ENCODE measurements around the gene PROM2. TPM values are rescaled to one million over a fixed set of nuclear protein-coding genes. Genes with fewer than 3 reads are reported as not detected.

PROM2 gene
- total and polyA plus RNA-seq, 5 experiments from 2014 or later: 0.88 to 0.91 TPM; not detected in 3

- no peak for DNase-seq
- Mint-ChIP-seq H3K36me3 (no peaks in the 10 kb centered on the region), H3K4me1 (no peaks in the 10 kb centered on the region), H3K9me3 (no peaks in the 10 kb centered on the region), H3K27me3 (peaks cover 0 to 2% (median 0%) of the 10 kb centered on the region in 5 donors), H3K4me3 (no peak overlapping the region), H3K27ac (no peak overlapping the region)
- ATAC-seq: no peak
- POLR2A ChIA-PET: no interaction called here
Measured at GRCh38 chr2:95326433-95327140, 52.3 kb downstream of the PROM2 start.

GRCh38 chr2:95327861-95328260, 53.6 kb downstream of the PROM2 start:
- H3K27ac Mint-ChIP-seq: no peak overlapping the region
- H3K36me3 Mint-ChIP-seq: no peaks in the 10 kb centered on the region
- H3K4me3 Mint-ChIP-seq: no peak overlapping the region
- no peaks in the 10 kb centered on the region for H3K4me1 Mint-ChIP-seq
- H3K9me3 Mint-ChIP-seq: no peaks in the 10 kb centered on the region
- peaks cover 0 to 2% (median 0%) of the 10 kb centered on the region in 5 donors for H3K27me3 Mint-ChIP-seq
- POLR2A ChIA-PET: no interaction called here
- ATAC-seq: no peak
- DNase-seq: no peak

- DNase-seq (no peak), ATAC-seq (no peak)
- H3K4me1 Mint-ChIP-seq: no peaks in the 10 kb centered on the region
- H3K27ac Mint-ChIP-seq: no peak overlapping the region
- H3K9me3 Mint-ChIP-seq: no peaks in the 10 kb centered on the region
- no peaks in the 10 kb centered on the region for H3K36me3 Mint-ChIP-seq
- POLR2A ChIA-PET: no interaction called here
- no peak overlapping the region for H3K4me3 Mint-ChIP-seq
- peaks cover 0 to 2% (median 0%) of the 10 kb centered on the region in 5 donors for H3K27me3 Mint-ChIP-seq
Measured at GRCh38 chr2:95328358-95329125, 54.3 kb downstream of the PROM2 start.

GRCh38 chr2:95329401-95329800, 55.2 kb downstream of the PROM2 start:
- no peak for DNase-seq
- ATAC-seq: no peak

GRCh38 chr2:95329891-95330793, 55.9 kb downstream of the PROM2 start:
- Mint-ChIP-seq H3K4me3 (no peak overlapping the region), H3K9me3 (no peaks in the 10 kb centered on the region), H3K4me1 (no peaks in the 10 kb centered on the region), H3K27me3 (peaks cover 0 to 4% (median 0%) of the 10 kb centered on the region in 5 donors), H3K36me3 (no peaks in the 10 kb centered on the region), H3K27ac (peak overlapping the region in 2 of 10 donors; percentile 29 to 37)
- DNase-seq (no peak), ATAC-seq (no peak)
- POLR2A ChIA-PET: no interaction called here

More at GRCh38 chr2:95329401-95329800, 55.2 kb downstream of the PROM2 start:
- Mint-ChIP-seq H3K4me1 (no peaks in the 10 kb centered on the region), H3K4me3 (no peak overlapping the region), H3K27ac (no peak overlapping the region), H3K9me3 (no peaks in the 10 kb centered on the region), H3K36me3 (no peaks in the 10 kb centered on the region), H3K27me3 (peaks cover 0 to 3% (median 0%) of the 10 kb centered on the region in 5 donors)
- POLR2A ChIA-PET: no interaction called here

GRCh38 chr2:95330794-95331338, 56.6 kb downstream of the PROM2 start:
- Mint-ChIP-seq H3K27ac (peak overlapping the region in 1 of 10 donors; percentile 29), H3K9me3 (no peaks in the 10 kb centered on the region), H3K36me3 (no peaks in the 10 kb centered on the region), H3K27me3 (peaks cover 0 to 4% (median 0%) of the 10 kb centered on the region in 5 donors), H3K4me1 (no peaks in the 10 kb centered on the region), H3K4me3 (no peak overlapping the region)
- ATAC-seq (no peak), DNase-seq (no peak)
- POLR2A ChIA-PET: no interaction called here

- H3K27ac Mint-ChIP-seq: no peak overlapping the region
- DNase-seq: no peak
- no peak for ATAC-seq
Measured at GRCh38 chr2:95331606-95332005, 57.4 kb downstream of the PROM2 start.

GRCh38 chr2:95332036-95332435, 57.8 kb downstream of the PROM2 start:
- Mint-ChIP-seq H3K9me3 (no peaks in the 10 kb centered on the region), H3K36me3 (no peaks in the 10 kb centered on the region), H3K4me1 (no peaks in the 10 kb centered on the region), H3K4me3 (no peak overlapping the region), H3K27ac (no peak overlapping the region), H3K27me3 (peaks cover 0 to 4% (median 1%) of the 10 kb centered on the region in 5 donors)
- DNase-seq (no peak), ATAC-seq (no peak)
- POLR2A ChIA-PET: no interaction called here

More at GRCh38 chr2:95331606-95332005, 57.4 kb downstream of the PROM2 start:
- no peak overlapping the region for H3K4me3 Mint-ChIP-seq
- POLR2A ChIA-PET: no interaction called here
- peaks cover 0 to 4% (median 0%) of the 10 kb centered on the region in 5 donors for H3K27me3 Mint-ChIP-seq
- H3K36me3 Mint-ChIP-seq: no peaks in the 10 kb centered on the region
- H3K9me3 Mint-ChIP-seq: no peaks in the 10 kb centered on the region
- no peaks in the 10 kb centered on the region for H3K4me1 Mint-ChIP-seq

GRCh38 chr2:95333056-95333455, 58.8 kb downstream of the PROM2 start:
- ATAC-seq (no peak), DNase-seq (no peak)
- Mint-ChIP-seq H3K4me3 (no peak overlapping the region), H3K36me3 (no peaks in the 10 kb centered on the region), H3K4me1 (no peaks in the 10 kb centered on the region), H3K27ac (no peak overlapping the region), H3K27me3 (peaks cover 0 to 4% (median 1%) of the 10 kb centered on the region in 5 donors), H3K9me3 (no peaks in the 10 kb centered on the region)
- POLR2A ChIA-PET: no interaction called here

GRCh38 chr2:95333888-95334338, 59.7 kb downstream of the PROM2 start:
- POLR2A ChIA-PET: no interaction called here
- Mint-ChIP-seq H3K27ac (no peak overlapping the region), H3K4me1 (no peaks in the 10 kb centered on the region)

GRCh38 chr2:95334916-95335641, 60.8 kb downstream of the PROM2 start:
- POLR2A ChIA-PET: interaction anchor here (0.6 to 0.9 kb wide), 2 partner anchors 8 to 258 kb away, joined by 3 read pairs; no protein-coding TSS in a partner anchor
- no peak overlapping the region for H3K27ac Mint-ChIP-seq
- H3K4me3 Mint-ChIP-seq: no peak overlapping the region
- no peaks in the 10 kb centered on the region for H3K9me3 Mint-ChIP-seq
- no peaks in the 10 kb centered on the region for H3K36me3 Mint-ChIP-seq
- no peak for ATAC-seq
- H3K4me1 Mint-ChIP-seq: no peaks in the 10 kb centered on the region
- H3K27me3 Mint-ChIP-seq: peaks cover 1 to 9% (median 5%) of the 10 kb centered on the region in 5 donors
- no peak for DNase-seq

More at GRCh38 chr2:95333888-95334338, 59.7 kb downstream of the PROM2 start:
- no peaks in the 10 kb centered on the region for H3K36me3 Mint-ChIP-seq
- no peaks in the 10 kb centered on the region for H3K9me3 Mint-ChIP-seq
- ATAC-seq (no peak), DNase-seq (no peak)
- H3K27me3 Mint-ChIP-seq: peaks cover 0 to 6% (median 1%) of the 10 kb centered on the region in 5 donors
- no peak overlapping the region for H3K4me3 Mint-ChIP-seq

- DNase-seq (no peak), ATAC-seq (no peak)
- H3K4me1 Mint-ChIP-seq: no peaks in the 10 kb centered on the region
- H3K9me3 Mint-ChIP-seq: no peaks in the 10 kb centered on the region
- H3K27ac Mint-ChIP-seq: no peak overlapping the region
- H3K4me3 Mint-ChIP-seq: no peak overlapping the region
- H3K27me3 Mint-ChIP-seq: peaks cover 1 to 14% (median 9%) of the 10 kb centered on the region in 5 donors
- POLR2A ChIA-PET: no interaction called here
- no peaks in the 10 kb centered on the region for H3K36me3 Mint-ChIP-seq
Measured at GRCh38 chr2:95336406-95336805, 62.2 kb downstream of the PROM2 start.

All from naive thymus-derived CD8-positive, alpha-beta T cell (primary cell).